T-helper 17 cell (primary cell): ENCODE measurements around the gene STUM. TPM values are rescaled to one million over a fixed set of nuclear protein-coding genes. Genes with fewer than 3 reads are reported as not detected.
A peak's percentile ranks its signal among the peaks of the same experiment; 100 is the strongest.
"Not testable (repeated sequence)": the region's sequence is repeated elsewhere in the genome, so short reads cannot be mapped to it uniquely, and the experiment has no call there.

Source experiments
- ATAC-seq: fragments of 150-1000 bp; cut with Tn5 transposase; 2 replicates; pipeline ENCODE4 v1.10.0; 2021; ENCODE audit warnings: mild to moderate bottlenecking, moderate library complexity
- DNase-seq, 3 donors: peaks; one replicate each; pipeline versions ENCODE4 v3.0.0 to v3.0.0-alpha.2; 2020 to 2021
- H3K9me3 ChIP-seq: one replicate; pipeline ENCODE4 v1.7.0; 2013; ENCODE audit warnings: low read length, mild to moderate bottlenecking; ENCODE audit not compliant: control insufficient read depth, poor library complexity, severe bottlenecking
- H3K27ac Mint-ChIP-seq: one replicate; pipeline ENCODE4 v1.8.0; 2022; ENCODE audit warnings: mild to moderate bottlenecking, moderate library complexity, mixed read lengths
- H3K27me3 Mint-ChIP-seq: one replicate; pipeline ENCODE4 v1.8.0; 2022; ENCODE audit warnings: mixed read lengths
- H3K36me3 Mint-ChIP-seq: one replicate; pipeline ENCODE4 v1.8.0; 2022; ENCODE audit warnings: low read depth, mixed read lengths
- H3K4me1 Mint-ChIP-seq: one replicate; pipeline ENCODE4 v1.8.0; 2022; ENCODE audit warnings: mild to moderate bottlenecking, mixed read lengths
- H3K4me3 Mint-ChIP-seq: one replicate; pipeline ENCODE4 v1.8.0; 2022; ENCODE audit warnings: mild to moderate bottlenecking, moderate library complexity, mixed read lengths
- total RNA-seq, 4 donors: library from RNA in 2 of 4; stranded (reverse) in 2 of 4; gene quantifications; one replicate each; pipeline ENCODE4 v1.2.3 and lab custom pipeline; 2022 to 2026

The STUM gene
- total RNA-seq, 2 donors from 2014 or later: not detected

GRCh38 chr1:226610671-226611070, 62.1 kb downstream of the STUM start:
- H3K9me3 ChIP-seq: no peaks in the 10 kb centered on the region
- Mint-ChIP-seq H3K4me1 (peaks cover 2% of the 10 kb centered on the region), H3K4me3 (no peak overlapping the region), H3K36me3 (no peaks in the 10 kb centered on the region), H3K27me3 (peaks cover 8% of the 10 kb centered on the region), H3K27ac (no peak overlapping the region)
- no peak for ATAC-seq
- DNase-seq: no peak

DNA sequence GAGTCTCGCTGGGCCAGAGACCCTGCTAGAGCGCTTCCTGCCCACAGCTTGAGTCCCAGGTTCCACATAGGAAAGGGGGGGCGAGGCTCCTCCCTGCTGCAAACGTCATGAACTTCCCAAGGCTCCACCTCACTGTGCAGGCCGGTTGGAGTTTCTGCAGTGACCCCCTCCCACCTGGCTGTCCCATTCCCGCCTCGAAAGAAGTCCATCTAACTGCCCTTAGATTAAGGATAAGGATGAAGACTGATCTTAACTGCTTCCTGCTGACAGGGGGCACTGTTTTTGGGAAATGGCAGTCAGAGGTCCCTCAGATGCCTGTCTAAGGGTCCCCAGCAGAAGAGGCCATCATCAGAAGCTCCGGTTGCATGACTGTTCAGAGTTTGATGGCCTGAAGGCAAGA, 62.7 kb downstream of the STUM start:
- DNase-seq (no peak), ATAC-seq (no peak)
- Mint-ChIP-seq H3K4me1 (peaks cover 2% of the 10 kb centered on the region), H3K27ac (peak overlapping the region; percentile 34), H3K36me3 (no peaks in the 10 kb centered on the region), H3K4me3 (no peak overlapping the region), H3K27me3 (peaks cover 8% of the 10 kb centered on the region)
- H3K9me3 ChIP-seq: no peaks in the 10 kb centered on the region

GRCh38 chr1:226611980-226612379, 63.4 kb downstream of the STUM start:
- not testable (repeated sequence) for H3K4me1 Mint-ChIP-seq, H3K27me3 Mint-ChIP-seq, H3K9me3 ChIP-seq, DNase-seq, H3K4me3 Mint-ChIP-seq, H3K36me3 Mint-ChIP-seq, ATAC-seq
- peak overlapping the region; percentile 34 for H3K27ac Mint-ChIP-seq

GRCh38 chr1:226615876-226616275, 67.3 kb downstream of the STUM start:
- H3K4me3 Mint-ChIP-seq: no peak overlapping the region
- peaks cover 6% of the 10 kb centered on the region for H3K27me3 Mint-ChIP-seq
- no peaks in the 10 kb centered on the region for H3K4me1 Mint-ChIP-seq
- H3K36me3 Mint-ChIP-seq: no peaks in the 10 kb centered on the region
- no peaks in the 10 kb centered on the region for H3K9me3 ChIP-seq
- DNase-seq (no peak), ATAC-seq (no peak)
- H3K27ac Mint-ChIP-seq: no peak overlapping the region

DNA sequence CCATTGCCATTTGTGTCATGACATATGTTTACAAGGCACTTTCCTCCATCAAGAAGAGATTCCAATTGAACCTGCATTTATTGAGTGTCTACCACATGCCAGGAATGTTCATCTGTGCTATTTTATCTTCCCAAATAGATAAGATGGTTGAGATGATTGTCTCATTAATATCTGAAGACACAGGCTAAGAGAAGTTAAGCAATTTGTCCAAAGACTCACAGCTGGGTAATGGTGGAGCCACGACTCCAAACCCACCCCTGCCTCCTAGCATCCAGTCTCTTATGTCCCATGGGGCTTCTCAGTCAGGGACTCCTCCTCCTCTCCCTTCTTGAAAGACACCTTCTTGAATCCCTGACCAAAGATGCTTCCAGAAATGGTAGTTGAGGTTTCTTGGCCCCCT, 68.1 kb downstream of the STUM start:
- H3K27me3 Mint-ChIP-seq: peaks cover 6% of the 10 kb centered on the region
- no peaks in the 10 kb centered on the region for H3K9me3 ChIP-seq
- H3K4me1 Mint-ChIP-seq: no peaks in the 10 kb centered on the region
- DNase-seq: no peak
- H3K27ac Mint-ChIP-seq: no peak overlapping the region
- ATAC-seq: no peak
- no peak overlapping the region for H3K4me3 Mint-ChIP-seq
- H3K36me3 Mint-ChIP-seq: no peaks in the 10 kb centered on the region

DNA sequence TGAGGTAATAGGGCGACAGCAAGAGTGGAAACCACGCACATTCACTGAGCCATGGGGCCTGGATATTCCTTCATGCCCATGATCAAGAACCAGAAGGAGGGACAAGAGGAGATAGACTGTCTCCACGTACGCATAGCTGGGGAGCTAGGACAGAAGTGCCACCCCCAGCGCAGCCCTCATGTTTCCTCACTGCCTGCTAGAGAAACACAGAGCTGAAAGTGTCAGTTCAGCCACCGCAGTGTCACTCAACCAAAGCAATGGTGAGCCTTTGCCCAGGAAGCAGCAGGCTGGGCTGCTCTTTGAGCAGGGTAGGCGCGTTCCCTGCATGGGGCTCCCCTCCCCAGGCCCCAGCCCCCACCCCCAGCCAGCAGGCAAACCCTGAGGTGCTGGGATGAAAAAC, 68.5 kb downstream of the STUM start:
- no peaks in the 10 kb centered on the region for H3K36me3 Mint-ChIP-seq
- no peaks in the 10 kb centered on the region for H3K9me3 ChIP-seq
- ATAC-seq (no peak), DNase-seq (no peak)
- H3K4me1 Mint-ChIP-seq: no peaks in the 10 kb centered on the region
- peaks cover 6% of the 10 kb centered on the region for H3K27me3 Mint-ChIP-seq
- H3K4me3 Mint-ChIP-seq: no peak overlapping the region
- peak overlapping the region; percentile 67 for H3K27ac Mint-ChIP-seq

- not testable (repeated sequence) for H3K27me3 Mint-ChIP-seq, DNase-seq, H3K4me1 Mint-ChIP-seq, H3K4me3 Mint-ChIP-seq, ATAC-seq, H3K36me3 Mint-ChIP-seq, H3K9me3 ChIP-seq
- H3K27ac Mint-ChIP-seq: peak overlapping the region; percentile 67
Observed at GRCh38 chr1:226617719-226618118, 69.2 kb downstream of the STUM start.

- peaks cover 6% of the 10 kb centered on the region for H3K27me3 Mint-ChIP-seq
- H3K9me3 ChIP-seq: no peaks in the 10 kb centered on the region
- H3K4me3 Mint-ChIP-seq: no peak overlapping the region
- H3K27ac Mint-ChIP-seq: no peak overlapping the region
- no peaks in the 10 kb centered on the region for H3K4me1 Mint-ChIP-seq
- H3K36me3 Mint-ChIP-seq: no peaks in the 10 kb centered on the region
- ATAC-seq: no peak
- DNase-seq: no peak
Observed at GRCh38 chr1:226618380-226618779, 69.8 kb downstream of the STUM start.

DNA sequence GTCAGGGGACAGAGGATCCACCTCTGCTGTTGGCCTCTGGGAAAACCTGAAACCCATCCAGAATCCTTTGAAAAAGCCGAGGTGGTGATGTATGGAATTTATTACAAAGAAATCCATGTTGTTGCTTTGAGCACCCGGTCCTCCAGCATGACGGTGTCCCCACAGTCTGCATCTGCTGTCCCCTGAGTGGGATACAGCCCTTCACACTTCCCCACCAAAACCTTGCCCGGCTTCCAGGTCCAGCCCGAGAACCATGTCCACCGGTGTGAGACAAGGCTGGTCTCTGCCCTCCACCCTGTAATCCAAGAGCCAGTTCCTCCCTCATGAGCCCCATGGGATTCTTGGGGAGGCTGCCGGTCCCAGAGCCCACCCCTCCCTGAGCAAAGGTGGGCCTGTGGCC, 70.5 kb downstream of the STUM start:
- no peaks in the 10 kb centered on the region for H3K9me3 ChIP-seq
- H3K4me1 Mint-ChIP-seq: no peaks in the 10 kb centered on the region
- H3K27ac Mint-ChIP-seq: no peak overlapping the region
- DNase-seq: no peak
- no peaks in the 10 kb centered on the region for H3K36me3 Mint-ChIP-seq
- ATAC-seq: no peak
- H3K4me3 Mint-ChIP-seq: no peak overlapping the region
- peaks cover 6% of the 10 kb centered on the region for H3K27me3 Mint-ChIP-seq

- ATAC-seq: no peak
- no peak for DNase-seq
- Mint-ChIP-seq H3K27me3 (peaks cover 10% of the 10 kb centered on the region), H3K27ac (no peak overlapping the region), H3K4me1 (peaks cover 13% of the 10 kb centered on the region), H3K36me3 (peaks cover 3% of the 10 kb centered on the region), H3K4me3 (no peak overlapping the region)
- no peaks in the 10 kb centered on the region for H3K9me3 ChIP-seq
Observed at GRCh38 chr1:226622012-226622411, 73.4 kb downstream of the STUM start.

- H3K27ac Mint-ChIP-seq: no peak overlapping the region
- peaks cover 13% of the 10 kb centered on the region for H3K4me1 Mint-ChIP-seq
- H3K9me3 ChIP-seq: no peaks in the 10 kb centered on the region
- no peak for DNase-seq
- no peak overlapping the region for H3K4me3 Mint-ChIP-seq
- H3K27me3 Mint-ChIP-seq: peaks cover 4% of the 10 kb centered on the region
- peaks cover 3% of the 10 kb centered on the region for H3K36me3 Mint-ChIP-seq
- ATAC-seq: no peak
Observed at GRCh38 chr1:226624526-226624925, 76.0 kb downstream of the STUM start.

DNA sequence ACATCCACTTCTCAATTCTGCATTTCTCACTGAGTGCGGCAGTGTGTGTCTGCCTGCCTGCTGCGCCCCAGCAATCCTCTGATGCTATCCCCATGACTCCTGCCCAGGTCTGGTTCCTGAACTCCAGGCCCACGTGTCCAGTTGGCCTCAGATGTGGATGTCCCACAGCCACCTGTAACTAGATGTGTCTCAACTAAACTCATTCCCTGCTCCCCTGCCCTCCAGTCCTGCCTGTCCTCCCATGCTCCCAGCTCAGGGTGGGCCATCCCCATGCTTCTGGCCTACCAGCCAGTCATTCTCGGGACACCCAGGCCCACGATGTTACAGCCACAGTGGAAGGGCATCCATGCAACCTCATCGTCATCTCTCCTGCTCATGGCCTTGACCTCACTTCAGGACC, 76.8 kb downstream of the STUM start:
- Mint-ChIP-seq H3K27ac (no peak overlapping the region), H3K27me3 (peaks cover 4% of the 10 kb centered on the region), H3K4me3 (no peak overlapping the region), H3K4me1 (peaks cover 13% of the 10 kb centered on the region), H3K36me3 (peaks cover 3% of the 10 kb centered on the region)
- no peak for DNase-seq
- ATAC-seq: no peak
- H3K9me3 ChIP-seq: no peaks in the 10 kb centered on the region

- Mint-ChIP-seq H3K4me1 (peaks cover 13% of the 10 kb centered on the region), H3K4me3 (peak overlapping the region; percentile 25), H3K36me3 (peaks cover 6% of the 10 kb centered on the region), H3K27me3 (peaks cover 4% of the 10 kb centered on the region), H3K27ac (no peak overlapping the region)
- no peaks in the 10 kb centered on the region for H3K9me3 ChIP-seq
- ATAC-seq: peak; percentile 55
- peak in 1 of 3 donors; percentile 3 for DNase-seq
Observed at GRCh38 chr1:226625832-226626576, 77.4 kb downstream of the STUM start.

GRCh38 chr1:226626577-226626956, 78.0 kb downstream of the STUM start:
- H3K9me3 ChIP-seq: no peaks in the 10 kb centered on the region
- Mint-ChIP-seq H3K4me3 (peak overlapping the region; percentile 25), H3K36me3 (peaks cover 6% of the 10 kb centered on the region), H3K27ac (no peak overlapping the region), H3K27me3 (peaks cover 4% of the 10 kb centered on the region), H3K4me1 (peaks cover 15% of the 10 kb centered on the region)
- peak; percentile 55 to 70 (median 63) for DNase-seq
- ATAC-seq: peak; percentile 97
